Activated CD8-positive, alpha-beta T cell treated with anti-CD3 and anti-CD28 coated beads for 36 hours (primary cell): ENCODE data around the gene ST3GAL4. TPM values are rescaled to one million over a fixed set of nuclear protein-coding genes. Genes with fewer than 3 reads are reported as not detected.

Source experiments
- ATAC-seq: fragments of 200-7000 bp; cut with Tn5 transposase; one replicate; pipeline ENCODE4 v1.10.0; 2021; ENCODE audit warnings: mild to moderate bottlenecking, moderate library complexity
- CTCF ChIA-PET: fragments of 350-600 bp; sonication (Branson Sonifier 250); formaldehyde crosslinking; loops from one replicate; lab custom pipeline; 2021; ENCODE audit warnings: antibody characterized with exemption; lab: Charles Lee
- POLR2A ChIA-PET: fragments of 350-600 bp; sonication (Branson Sonifier 250); formaldehyde crosslinking; loops from one replicate; lab custom pipeline; 2021; ENCODE audit warnings: antibody characterized with exemption; lab: Charles Lee
- DNase-seq: peaks from one replicate; pipeline ENCODE4 v3.0.0-alpha.2; 2020
- H3K27ac Mint-ChIP-seq: one replicate; pipeline ENCODE4 v1.8.0; 2021; ENCODE audit warnings: mild to moderate bottlenecking, mixed read lengths
- H3K27me3 Mint-ChIP-seq: one replicate; pipeline ENCODE4 v1.8.0; 2021; ENCODE audit warnings: mixed read lengths
- H3K36me3 Mint-ChIP-seq: one replicate; pipeline ENCODE4 v1.8.0; 2021; ENCODE audit warnings: low read depth, mixed read lengths
- H3K4me1 Mint-ChIP-seq: one replicate; pipeline ENCODE4 v1.8.0; 2021; ENCODE audit warnings: low read depth, mixed read lengths
- H3K4me3 Mint-ChIP-seq: one replicate; pipeline ENCODE4 v1.8.0; 2021; ENCODE audit warnings: mild to moderate bottlenecking, moderate library complexity, mixed read lengths
- H3K9me3 Mint-ChIP-seq: one replicate; pipeline ENCODE4 v1.8.0; 2021; ENCODE audit warnings: mixed read lengths
- CTCF ChIP-seq: fragments of 200-600 bp; IDR thresholded peaks from one replicate; pipeline ENCODE4 v1.8.0; 2022; ENCODE audit warnings: antibody characterized with exemption, mild to moderate bottlenecking
- intact Hi-C: fragments of 100-400 bp; cut with micrococcal nuclease; formaldehyde crosslinking; loops from one replicate; pipeline ENCODE4 v1.10.0; 2022
- total RNA-seq, 2 experiments: library from RNA; stranded (reverse); gene quantifications; one replicate each; pipeline ENCODE4 v1.2.3, GENCODE V29; 2021

The ST3GAL4 gene
- total RNA-seq, 2 experiments from 2014 or later, result 10.7 to 11.7 TPM

GRCh38 chr11:126336671-126337101 is 18.8 kb upstream of the ST3GAL4 start:
- intact Hi-C loops, result no loop called here
- Mint-ChIP-seq H3K27me3 (no peaks in the 10 kb centered on the region), H3K4me1 (peaks cover 14% of the 10 kb centered on the region), H3K27ac (peak overlapping the region; percentile 31), H3K36me3 (peaks cover 8% of the 10 kb centered on the region), H3K4me3 (no peak overlapping the region), H3K9me3 (no peaks in the 10 kb centered on the region)
- DNase-seq (no peak), ATAC-seq (no peak)
- CTCF ChIA-PET, result no interaction called here
- no peak for TF ChIP-seq CTCF
- POLR2A ChIA-PET, result interaction anchor here (3.0 kb wide), 1 partner anchor 19 kb away, joined by 12 read pairs; no protein-coding TSS in a partner anchor

- ChIA-PET POLR2A (interaction anchor here (3.0 kb wide), 1 partner anchor 19 kb away, joined by 12 read pairs; no protein-coding TSS in a partner anchor), CTCF (no interaction called here)
- DNase-seq, result no peak
- intact Hi-C loops, result no loop called here
- Mint-ChIP-seq H3K36me3 (peaks cover 5% of the 10 kb centered on the region), H3K27me3 (no peaks in the 10 kb centered on the region), H3K4me3 (no peak overlapping the region), H3K4me1 (peaks cover 17% of the 10 kb centered on the region), H3K27ac (no peak overlapping the region), H3K9me3 (no peaks in the 10 kb centered on the region)
- no peak for ATAC-seq
- no peak for TF ChIP-seq CTCF
Measured at GRCh38 chr11:126337126-126337473, 18.4 kb upstream of the ST3GAL4 start.

- intact Hi-C loops, result no loop called here
- DNase-seq, result no peak
- POLR2A ChIA-PET, result interaction anchor here (3.0 kb wide), 1 partner anchor 20 kb away, joined by 12 read pairs; no protein-coding TSS in a partner anchor
- H3K36me3 Mint-ChIP-seq, result peaks cover 8% of the 10 kb centered on the region
- CTCF ChIA-PET, result interaction anchor here (0.6 to 1.3 kb wide), 2 partner anchors 9 to 27 kb away, joined by 3 read pairs; no protein-coding TSS in a partner anchor
- H3K4me1 Mint-ChIP-seq, result peaks cover 16% of the 10 kb centered on the region
- TF ChIP-seq CTCF, result no peak
- no peak overlapping the region for H3K4me3 Mint-ChIP-seq
- no peaks in the 10 kb centered on the region for H3K27me3 Mint-ChIP-seq
- no peak for ATAC-seq
- no peak overlapping the region for H3K27ac Mint-ChIP-seq
- H3K9me3 Mint-ChIP-seq, result no peaks in the 10 kb centered on the region
Measured at GRCh38 chr11:126337474-126338241, 17.8 kb upstream of the ST3GAL4 start.

GRCh38 chr11:126338346-126339055 is 17.0 kb upstream of the ST3GAL4 start:
- TF ChIP-seq CTCF, result no peak
- intact Hi-C loops, result no loop called here
- ATAC-seq, result no peak
- Mint-ChIP-seq H3K4me1 (peaks cover 16% of the 10 kb centered on the region), H3K27me3 (no peaks in the 10 kb centered on the region), H3K27ac (no peak overlapping the region), H3K4me3 (no peak overlapping the region), H3K36me3 (peaks cover 9% of the 10 kb centered on the region), H3K9me3 (no peaks in the 10 kb centered on the region)
- no peak for DNase-seq
- CTCF ChIA-PET, result interaction anchor here (1.3 kb wide), 1 partner anchor 9 kb away, joined by 3 read pairs; no protein-coding TSS in a partner anchor
- POLR2A ChIA-PET, result interaction anchor here (3.0 kb wide), 1 partner anchor 20 kb away, joined by 12 read pairs; no protein-coding TSS in a partner anchor
